Astrocyte (in vitro differentiated cells and primary cell): ENCODE data around the gene KL. TPM values are rescaled to one million over a fixed set of nuclear protein-coding genes. Genes with fewer than 3 reads are reported as not detected.

Experiments
- DNase-seq: peaks from one replicate; pipeline ENCODE4 v3.0.0-alpha.2; 2010; ENCODE audit warnings: low read depth
- FAIRE-seq: peaks from 2 replicates; lab custom pipeline; 2011; peaks lifted over from hg19 to GRCh38; lab: Jason Lieb, UNC
- H2AFZ ChIP-seq: 2 replicates; pipeline ENCODE4 v1.6.0; 2012; ENCODE audit warnings: low read depth, low read length, inconsistent platforms
- H3K27ac ChIP-seq: 2 replicates; pipeline ENCODE4 v1.5.1; 2011; ENCODE audit warnings: low read depth, low read length, inconsistent platforms
- H3K27me3 ChIP-seq: 2 replicates; pipeline ENCODE4 v1.6.0; 2011; ENCODE audit warnings: low read length, inconsistent platforms; ENCODE audit not compliant: insufficient read depth
- H3K36me3 ChIP-seq: 2 replicates; pipeline ENCODE4 v1.5.1; 2011; ENCODE audit warnings: low read length, inconsistent platforms; ENCODE audit not compliant: insufficient read depth
- H3K4me1 ChIP-seq: 2 replicates; pipeline ENCODE4 v1.5.1; 2011; ENCODE audit warnings: low read length, inconsistent platforms; ENCODE audit not compliant: insufficient read depth
- H3K4me2 ChIP-seq: 2 replicates; pipeline ENCODE4 v1.6.0; 2012; ENCODE audit warnings: low read length, inconsistent platforms
- H3K4me3 ChIP-seq: 2 replicates; pipeline ENCODE4 v1.5.1; 2011; ENCODE audit warnings: low read depth, mild to moderate bottlenecking, low read length, inconsistent platforms; ENCODE audit not compliant: insufficient read depth
- H3K79me2 ChIP-seq: 2 replicates; pipeline ENCODE4 v1.6.0; 2012; ENCODE audit warnings: mild to moderate bottlenecking, low read length, inconsistent platforms; ENCODE audit not compliant: insufficient read depth
- H3K9ac ChIP-seq: 2 replicates; pipeline ENCODE4 v1.6.0; 2012; ENCODE audit warnings: mild to moderate bottlenecking, low read length, inconsistent platforms
- H3K9me3 ChIP-seq: 2 replicates; pipeline ENCODE4 v1.5.1; 2012; ENCODE audit warnings: low read depth, mild to moderate bottlenecking, low read length, inconsistent platforms; ENCODE audit not compliant: insufficient read depth
- H4K20me1 ChIP-seq: 2 replicates; pipeline ENCODE4 v1.6.0; 2012; ENCODE audit warnings: low read length, inconsistent platforms; ENCODE audit not compliant: insufficient read depth
- H3K27ac Mint-ChIP-seq: one replicate; pipeline ENCODE4 v1.8.0; 2021; ENCODE audit warnings: mild to moderate bottlenecking, mixed read lengths; ENCODE audit not compliant: unreplicated experiment
- H3K27me3 Mint-ChIP-seq: one replicate; pipeline ENCODE4 v1.8.0; 2021; ENCODE audit warnings: low read depth, mixed read lengths; ENCODE audit not compliant: unreplicated experiment
- H3K36me3 Mint-ChIP-seq: one replicate; pipeline ENCODE4 v1.8.0; 2021; ENCODE audit warnings: low read depth, mixed read lengths; ENCODE audit not compliant: unreplicated experiment
- H3K4me1 Mint-ChIP-seq: one replicate; pipeline ENCODE4 v1.8.0; 2021; ENCODE audit warnings: low read depth, mixed read lengths; ENCODE audit not compliant: unreplicated experiment
- H3K4me3 Mint-ChIP-seq: one replicate; pipeline ENCODE4 v1.8.0; 2021; ENCODE audit warnings: mild to moderate bottlenecking, moderate library complexity, mixed read lengths; ENCODE audit not compliant: unreplicated experiment
- H3K9me3 Mint-ChIP-seq: one replicate; pipeline ENCODE4 v1.8.0; 2021; ENCODE audit warnings: mild to moderate bottlenecking, mixed read lengths; ENCODE audit not compliant: unreplicated experiment
- EZH2 ChIP-seq: IDR thresholded peaks from 2 replicates; pipeline ENCODE4 v1.6.1; 2012; ENCODE audit warnings: mild to moderate bottlenecking, low read length, inconsistent platforms; ENCODE audit not compliant: insufficient read depth
- total RNA-seq: library from RNA; stranded (reverse); gene quantifications from 2 replicates; pipeline ENCODE4 v1.2.1, GENCODE V29; 2021
- TF ChIP-seq, protein P1 (sequence below): IDR thresholded peaks from 2 replicates; pipeline ENCODE4 v1.5.1; 2011; ENCODE audit warnings: low read depth, mild to moderate bottlenecking, inconsistent platforms, low read length, moderate library complexity; ENCODE audit not compliant: insufficient read depth

The KL gene
- total RNA-seq, 1 donor from 2014 or later, result 0.07 TPM

- TF ChIP-seq, protein P1, sequence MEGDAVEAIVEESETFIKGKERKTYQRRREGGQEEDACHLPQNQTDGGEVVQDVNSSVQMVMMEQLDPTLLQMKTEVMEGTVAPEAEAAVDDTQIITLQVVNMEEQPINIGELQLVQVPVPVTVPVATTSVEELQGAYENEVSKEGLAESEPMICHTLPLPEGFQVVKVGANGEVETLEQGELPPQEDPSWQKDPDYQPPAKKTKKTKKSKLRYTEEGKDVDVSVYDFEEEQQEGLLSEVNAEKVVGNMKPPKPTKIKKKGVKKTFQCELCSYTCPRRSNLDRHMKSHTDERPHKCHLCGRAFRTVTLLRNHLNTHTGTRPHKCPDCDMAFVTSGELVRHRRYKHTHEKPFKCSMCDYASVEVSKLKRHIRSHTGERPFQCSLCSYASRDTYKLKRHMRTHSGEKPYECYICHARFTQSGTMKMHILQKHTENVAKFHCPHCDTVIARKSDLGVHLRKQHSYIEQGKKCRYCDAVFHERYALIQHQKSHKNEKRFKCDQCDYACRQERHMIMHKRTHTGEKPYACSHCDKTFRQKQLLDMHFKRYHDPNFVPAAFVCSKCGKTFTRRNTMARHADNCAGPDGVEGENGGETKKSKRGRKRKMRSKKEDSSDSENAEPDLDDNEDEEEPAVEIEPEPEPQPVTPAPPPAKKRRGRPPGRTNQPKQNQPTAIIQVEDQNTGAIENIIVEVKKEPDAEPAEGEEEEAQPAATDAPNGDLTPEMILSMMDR, result no peak
- no peak for TF ChIP-seq EZH2
- no peak overlapping the region for H2AFZ ChIP-seq
- no peaks in the 10 kb centered on the region for H3K36me3 Mint-ChIP-seq
- H3K9ac ChIP-seq, result no peak overlapping the region
- no peaks in the 10 kb centered on the region for H3K36me3 ChIP-seq
- no peaks in the 10 kb centered on the region for H3K9me3 ChIP-seq
- peaks cover 7% of the 10 kb centered on the region for H3K27me3 Mint-ChIP-seq
- H4K20me1 ChIP-seq, result no peaks in the 10 kb centered on the region
- DNase-seq (no peak), FAIRE-seq (no peak)
- H3K4me1 ChIP-seq, result no peaks in the 10 kb centered on the region
- H3K27ac ChIP-seq, result no peak overlapping the region
- peaks cover 2% of the 10 kb centered on the region for H3K4me1 Mint-ChIP-seq
- no peak overlapping the region for H3K4me3 Mint-ChIP-seq
- no peaks in the 10 kb centered on the region for H3K27me3 ChIP-seq
- no peak overlapping the region for H3K27ac Mint-ChIP-seq
- no peaks in the 10 kb centered on the region for H3K79me2 ChIP-seq
- no peak overlapping the region for H3K4me3 ChIP-seq
- no peak overlapping the region for H3K4me2 ChIP-seq
- H3K9me3 Mint-ChIP-seq, result peaks cover 2% of the 10 kb centered on the region
Observed at GRCh38 chr13:32989942-32990341, 26.3 kb upstream of the KL start.

DNA sequence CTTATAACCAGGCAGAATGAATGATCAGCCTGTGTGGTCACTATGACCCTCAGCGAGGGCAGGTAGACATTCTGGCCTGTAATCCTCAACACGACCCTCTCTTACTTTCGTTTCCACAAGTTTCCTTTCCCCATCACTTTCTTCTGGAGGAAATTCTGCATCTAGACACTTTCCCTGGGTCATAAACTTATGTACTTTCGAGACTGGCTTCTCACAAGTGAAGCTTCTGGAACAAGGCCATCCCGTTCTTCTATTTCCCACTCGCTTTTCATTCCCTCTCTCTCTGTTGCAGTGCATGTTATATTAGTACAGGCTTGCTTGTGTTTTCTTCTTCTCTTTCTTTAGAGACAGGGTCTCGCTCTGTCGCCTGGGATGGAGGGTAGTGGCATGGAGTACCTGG lies 23.1 kb upstream of the KL start:
- no peaks in the 10 kb centered on the region for H3K9me3 Mint-ChIP-seq
- H3K4me2 ChIP-seq, result no peak overlapping the region
- no peaks in the 10 kb centered on the region for H4K20me1 ChIP-seq
- H3K4me1 ChIP-seq, result no peaks in the 10 kb centered on the region
- H3K4me3 Mint-ChIP-seq, result no peak overlapping the region
- peaks cover 7% of the 10 kb centered on the region for H3K27me3 Mint-ChIP-seq
- no peak for TF ChIP-seq EZH2
- TF ChIP-seq, protein P1, result no peak
- H3K9ac ChIP-seq, result no peak overlapping the region
- peaks cover 2% of the 10 kb centered on the region for H3K4me1 Mint-ChIP-seq
- no peaks in the 10 kb centered on the region for H3K9me3 ChIP-seq
- no peaks in the 10 kb centered on the region for H3K36me3 ChIP-seq
- H3K79me2 ChIP-seq, result no peaks in the 10 kb centered on the region
- H3K4me3 ChIP-seq, result no peak overlapping the region
- H3K36me3 Mint-ChIP-seq, result no peaks in the 10 kb centered on the region
- H3K27me3 ChIP-seq, result no peaks in the 10 kb centered on the region
- no peak overlapping the region for H2AFZ ChIP-seq
- H3K27ac ChIP-seq, result no peak overlapping the region
- FAIRE-seq (no peak), DNase-seq (no peak)
- no peak overlapping the region for H3K27ac Mint-ChIP-seq

DNA sequence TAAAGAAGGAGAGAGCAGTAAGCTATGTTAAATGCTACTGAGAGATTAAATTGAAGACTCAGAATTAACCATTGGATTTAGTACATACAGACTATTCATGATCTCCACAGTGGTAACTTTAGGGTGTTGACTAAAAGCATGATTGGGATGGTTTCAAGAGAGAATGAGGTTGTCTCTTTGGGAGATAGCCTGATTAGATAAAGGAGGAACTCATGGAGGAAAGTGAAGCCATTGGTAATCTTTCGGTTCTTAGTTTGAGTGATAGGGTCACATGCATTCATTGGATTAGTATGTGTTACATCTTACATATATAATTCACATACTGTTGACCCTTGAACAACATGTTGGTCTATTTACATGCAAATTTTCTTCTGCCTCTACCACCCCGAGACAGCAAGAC lies 18.8 kb upstream of the KL start:
- Mint-ChIP-seq H3K9me3 (no peaks in the 10 kb centered on the region), H3K4me1 (no peaks in the 10 kb centered on the region), H3K4me3 (no peak overlapping the region), H3K27ac (no peak overlapping the region), H3K36me3 (no peaks in the 10 kb centered on the region), H3K27me3 (peaks cover 3% of the 10 kb centered on the region)
- Histone ChIP-seq H3K4me1 (no peaks in the 10 kb centered on the region), H3K4me2 (no peak overlapping the region), H3K36me3 (no peaks in the 10 kb centered on the region), H3K79me2 (no peaks in the 10 kb centered on the region), H4K20me1 (no peaks in the 10 kb centered on the region), H3K9ac (no peak overlapping the region), H3K27me3 (no peaks in the 10 kb centered on the region), H3K9me3 (no peaks in the 10 kb centered on the region), H2AFZ (no peak overlapping the region), H3K27ac (no peak overlapping the region), H3K4me3 (no peak overlapping the region)
- no peak for FAIRE-seq
- no peak for DNase-seq
- TF ChIP-seq, protein P1, result no peak
- no peak for TF ChIP-seq EZH2
